H1 (cell line): Measurements from ENCODE around the gene TMEM17. TPM values are rescaled to one million over a fixed set of nuclear protein-coding genes. Genes with fewer than 3 reads are reported as not detected.
A peak's percentile ranks its signal among the peaks of the same experiment; 100 is the strongest.

ENCODE experiments used
- CTCF ChIA-PET: fragments of 300-600 bp; sonication (Branson Sonifier 250); formaldehyde crosslinking; loops from one replicate; lab custom pipeline; 2021; ENCODE audit not compliant: partially characterized antibody; lab: Charles Lee
- POLR2A ChIA-PET: fragments of 300-600 bp; sonication (Branson Sonifier 250); formaldehyde crosslinking; loops from one replicate; lab custom pipeline; 2021; ENCODE audit warnings: inconsistent platforms; ENCODE audit not compliant: partially characterized antibody; lab: Charles Lee
- DNase-seq, 2 experiments: peaks; one replicate each; pipeline versions ENCODE4 v3.0.0 to v3.0.0-alpha.2; 2010 to 2022; ENCODE audit warnings: low spot score in 2 of 2, low read depth in 1 of 2, mixed read lengths in 1 of 2
- FAIRE-seq: peaks from 2 replicates; lab custom pipeline; 2011; peaks lifted over from hg19 to GRCh38; lab: Jason Lieb, UNC
- H2AFZ ChIP-seq: 2 replicates; pipeline ENCODE4 v1.8.1; 2012; ENCODE audit warnings: low read length, inconsistent platforms
- H2AK5ac ChIP-seq: 2 replicates; pipeline ENCODE4 v1.6.1; 2013; ENCODE audit warnings: low read depth, low read length
- H2BK120ac ChIP-seq: replicated peaks from 2 replicates; pipeline ENCODE3; 2013; ENCODE audit warnings: low read depth, low read length, inconsistent platforms
- H2BK12ac ChIP-seq: 2 replicates; pipeline ENCODE4 v1.6.1; 2013; ENCODE audit warnings: low read depth, low read length
- H2BK15ac ChIP-seq: 2 replicates; pipeline ENCODE4 v1.6.1; 2013; ENCODE audit warnings: low read length
- H2BK20ac ChIP-seq: 2 replicates; pipeline ENCODE4 v1.6.1; 2013; ENCODE audit warnings: low read length
- H2BK5ac ChIP-seq: 2 replicates; pipeline ENCODE4 v1.6.1; 2013; ENCODE audit warnings: low read depth, low read length
- H3K14ac ChIP-seq: 2 replicates; pipeline ENCODE4 v1.6.1; 2013; ENCODE audit warnings: inconsistent platforms; ENCODE audit not compliant: insufficient read length
- H3K18ac ChIP-seq: 2 replicates; pipeline ENCODE4 v1.6.1; 2013; ENCODE audit warnings: low read length; ENCODE audit errors: extremely low read depth
- H3K23ac ChIP-seq: 2 replicates; pipeline ENCODE4 v1.6.1; 2013; ENCODE audit warnings: inconsistent platforms; ENCODE audit not compliant: insufficient read length
- H3K23me2 ChIP-seq: 2 replicates; pipeline ENCODE4 v1.6.1; 2013; ENCODE audit warnings: low read depth, low read length
- H3K27ac ChIP-seq: 2 replicates; pipeline ENCODE4 v1.6.1; 2011; ENCODE audit warnings: low read depth, low read length, inconsistent platforms
- H3K27me3 ChIP-seq, 4 experiments: replicated peaks in 1 of 4; 1 replicate in 1 of 4; 2 replicates in 3 of 4; pipeline versions ENCODE4 v1.6.1 to v1.8.1; 2011 to 2013; ENCODE audit warnings: low read length in 3 of 4, mild to moderate bottlenecking in 3 of 4, inconsistent platforms in 2 of 4, mixed read lengths in 2 of 4, moderate library complexity in 1 of 4; ENCODE audit not compliant: control insufficient read depth in 3 of 4, insufficient read depth in 3 of 4; ENCODE audit errors: extremely low read depth in 1 of 4
- H3K36me3 ChIP-seq, 4 experiments: 2 replicates each; pipeline versions ENCODE4 v1.6.1 to v1.8.1; 2011 to 2013; ENCODE audit warnings: mild to moderate bottlenecking in 4 of 4, low read length in 3 of 4, moderate library complexity in 2 of 4, control low read depth in 1 of 4, inconsistent platforms in 1 of 4; ENCODE audit not compliant: insufficient read depth in 4 of 4, control insufficient read depth in 2 of 4
- H3K4ac ChIP-seq: replicated peaks from 2 replicates; pipeline ENCODE3; 2013; ENCODE audit warnings: low read length, low read depth, mixed read lengths, inconsistent platforms; ENCODE audit not compliant: insufficient read length
- H3K4me1 ChIP-seq, 4 experiments: replicated peaks in 1 of 4; 1 replicate in 1 of 4; 2 replicates in 3 of 4; pipeline versions ENCODE4 v1.6.1 to v1.8.1; 2011 to 2013; ENCODE audit warnings: low read length in 3 of 4, inconsistent platforms in 2 of 4, mixed read lengths in 1 of 4; ENCODE audit not compliant: insufficient read depth in 4 of 4, control insufficient read depth in 3 of 4
- H3K4me2 ChIP-seq, 2 experiments: 2 replicates each; pipeline versions ENCODE4 v1.6.1 to v1.8.1; 2011 to 2013; ENCODE audit warnings: low read depth in 2 of 2, low read length in 2 of 2, control low read depth in 1 of 2, inconsistent platforms in 1 of 2, mild to moderate bottlenecking in 1 of 2; ENCODE audit not compliant: insufficient read depth in 1 of 2
- H3K4me3 ChIP-seq, 4 experiments: fragments of 200-600, 300-600 bp in 1 of 4; sonication (generic), shearing (Covaris generic), sonication (Bioruptor Twin) in 1 of 4; 2 replicates each; pipeline versions ENCODE4 v1.5.1 to v1.8.1; 2011 to 2016; ENCODE audit warnings: low read length in 4 of 4, low read depth in 3 of 4, control low read depth in 2 of 4, inconsistent platforms in 2 of 4, mild to moderate bottlenecking in 2 of 4, mixed read lengths in 1 of 4, moderate library complexity in 1 of 4; ENCODE audit not compliant: insufficient read depth in 2 of 4; ENCODE audit errors: extremely low read depth in 1 of 4
- H3K56ac ChIP-seq: replicated peaks from 2 replicates; pipeline ENCODE3; 2013; ENCODE audit warnings: low read depth, mild to moderate bottlenecking, mixed read lengths, low read length, inconsistent platforms; ENCODE audit not compliant: insufficient read length
- H3K79me1 ChIP-seq: 2 replicates; pipeline ENCODE4 v1.6.1; 2013; ENCODE audit warnings: low read depth, low read length, control low read depth
- H3K79me2 ChIP-seq, 2 experiments: 2 replicates each; pipeline versions ENCODE4 v1.6.1 to v1.8.1; 2012 to 2013; ENCODE audit warnings: low read length in 2 of 2, mild to moderate bottlenecking in 2 of 2, inconsistent platforms in 1 of 2; ENCODE audit not compliant: insufficient read depth in 2 of 2, control insufficient read depth in 1 of 2
- H3K9ac ChIP-seq, 4 experiments: replicated peaks in 1 of 4; 1 replicate in 1 of 4; 2 replicates in 3 of 4; pipeline versions ENCODE4 v1.6.1 to v1.8.1; 2011 to 2013; ENCODE audit warnings: low read depth in 3 of 4, low read length in 3 of 4, control low read depth in 2 of 4, mild to moderate bottlenecking in 2 of 4, moderate library complexity in 2 of 4, inconsistent platforms in 1 of 4; ENCODE audit errors: extremely low read depth in 1 of 4
- H3K9me3 ChIP-seq, 2 experiments: 2 replicates each; pipeline versions ENCODE4 v1.6.1 to v1.8.1; 2012 to 2013; ENCODE audit warnings: mild to moderate bottlenecking in 2 of 2, moderate library complexity in 2 of 2, control low read depth in 1 of 2, inconsistent platforms in 1 of 2, low read depth in 1 of 2, low read length in 1 of 2, mixed read lengths in 1 of 2; ENCODE audit not compliant: insufficient read depth in 2 of 2
- H4K20me1 ChIP-seq, 2 experiments: replicated peaks in 1 of 2; 2 replicates each; pipeline versions ENCODE3 to v1.8.1; 2011 to 2013; ENCODE audit warnings: inconsistent platforms in 2 of 2, low read length in 2 of 2, mild to moderate bottlenecking in 1 of 2; ENCODE audit not compliant: insufficient read depth in 2 of 2, control insufficient read depth in 1 of 2
- H4K5ac ChIP-seq: 2 replicates; pipeline ENCODE4 v1.6.1; 2013; ENCODE audit warnings: low read length, low read depth, mixed read lengths, inconsistent platforms; ENCODE audit not compliant: insufficient read length
- H4K8ac ChIP-seq: 2 replicates; pipeline ENCODE4 v1.8.0; 2013; ENCODE audit warnings: mild to moderate bottlenecking, moderate library complexity, low read length, inconsistent platforms; ENCODE audit not compliant: insufficient read depth; ENCODE audit errors: extremely low read depth
- H4K91ac ChIP-seq: replicated peaks from 2 replicates; pipeline ENCODE3; 2013; ENCODE audit warnings: low read length, mixed read lengths, inconsistent platforms; ENCODE audit not compliant: insufficient read length
- ATF2 ChIP-seq: IDR thresholded peaks from 2 replicates; pipeline ENCODE4 v1.6.1; 2012; ENCODE audit warnings: low read length, inconsistent platforms
- CTBP2 ChIP-seq: IDR thresholded peaks from 2 replicates; pipeline ENCODE4 v1.7.0; 2011; ENCODE audit warnings: borderline replicate concordance, mild to moderate bottlenecking, moderate library complexity, mixed read lengths, low read length; ENCODE audit not compliant: insufficient read depth, insufficient read length
- JUND ChIP-seq: IDR thresholded peaks from 2 replicates; pipeline ENCODE4 v1.6.1; 2011; ENCODE audit warnings: mild to moderate bottlenecking, improper control_type of control experiment, low read length
- KDM1A ChIP-seq: fragments of 200-600, 300-600 bp; sonication (generic); IDR thresholded peaks from 2 replicates; pipeline ENCODE4 v1.7.1; 2016; ENCODE audit warnings: mild to moderate bottlenecking, low read length, borderline replicate concordance
- MAX ChIP-seq: IDR thresholded peaks from 2 replicates; pipeline ENCODE4 v1.6.1; 2012; ENCODE audit warnings: inconsistent platforms
- PHF8 ChIP-seq: fragments of 200-600 bp; sonication (generic); conservative IDR thresholded peaks from 2 replicates; pipeline ENCODE4 v1.7.1; 2012; ENCODE audit warnings: low read depth, mild to moderate bottlenecking, inconsistent platforms, low read length, moderate library complexity
- RXRA ChIP-seq: IDR thresholded peaks from 2 replicates; pipeline ENCODE4 v1.6.1; 2011; ENCODE audit warnings: low read depth, mild to moderate bottlenecking, low read length, moderate library complexity; ENCODE audit not compliant: insufficient read depth
- TEAD4 ChIP-seq: IDR thresholded peaks from 2 replicates; pipeline ENCODE4 v1.6.1; 2012; ENCODE audit warnings: low read depth, low read length, inconsistent platforms, mixed read lengths
- WGBS, 2 experiments: shearing (Covaris generic) in 1 of 2; methylation state at CpG; one replicate each; pipeline versions ENCODE4 v1.1.6 to v1.1.7; 2013 to 2015; ENCODE audit warnings: low lambda C conversion rate in 2 of 2, mixed read lengths in 2 of 2, inconsistent platforms in 1 of 2, low coverage in 1 of 2, missing lambda C conversion rate in 1 of 2; ENCODE audit not compliant: insufficient replicate concordance in 2 of 2, insufficient coverage in 1 of 2, insufficient read length in 1 of 2; ENCODE audit errors: extremely low coverage in 1 of 2, missing lambda C conversion rate in 1 of 2; 5-methylcytosine and 5-hydroxymethylcytosine counted together
- polyA plus RNA-seq, 7 experiments: library from polyadenylated mRNA; depleted of rRNA in 3 of 7; stranded (reverse) in 5 of 7; unstranded in 2 of 7; fragments of >200 nt in 5 of 7; fragments of 200-250 nt in 2 of 7; gene quantifications; 1 replicate in 5 of 7; 2 replicates in 1 of 7; 4 replicates in 1 of 7; pipeline versions ENCODE4 v1.2.1 to v1.2.3, GENCODE V29; 2011 to 2013; ENCODE audit warnings: missing spikeins in 2 of 7, mixed read lengths in 2 of 7
- total RNA-seq: library from RNA; stranded (reverse); fragmentation: NEBNext Ultra II Directional; extraction: Animal tissue kit (Norgen Biotek cat#: 25700); gene quantifications from 2 replicates; pipeline ENCODE4 v1.2.1, GENCODE V29; 2021

Gene TMEM17
- total and polyA plus RNA-seq, 2 of the 8 experiments (the other 6 are each of a cell fraction or from before 2014, with no cell fraction given): 0.69 to 1.2 TPM

DNA sequence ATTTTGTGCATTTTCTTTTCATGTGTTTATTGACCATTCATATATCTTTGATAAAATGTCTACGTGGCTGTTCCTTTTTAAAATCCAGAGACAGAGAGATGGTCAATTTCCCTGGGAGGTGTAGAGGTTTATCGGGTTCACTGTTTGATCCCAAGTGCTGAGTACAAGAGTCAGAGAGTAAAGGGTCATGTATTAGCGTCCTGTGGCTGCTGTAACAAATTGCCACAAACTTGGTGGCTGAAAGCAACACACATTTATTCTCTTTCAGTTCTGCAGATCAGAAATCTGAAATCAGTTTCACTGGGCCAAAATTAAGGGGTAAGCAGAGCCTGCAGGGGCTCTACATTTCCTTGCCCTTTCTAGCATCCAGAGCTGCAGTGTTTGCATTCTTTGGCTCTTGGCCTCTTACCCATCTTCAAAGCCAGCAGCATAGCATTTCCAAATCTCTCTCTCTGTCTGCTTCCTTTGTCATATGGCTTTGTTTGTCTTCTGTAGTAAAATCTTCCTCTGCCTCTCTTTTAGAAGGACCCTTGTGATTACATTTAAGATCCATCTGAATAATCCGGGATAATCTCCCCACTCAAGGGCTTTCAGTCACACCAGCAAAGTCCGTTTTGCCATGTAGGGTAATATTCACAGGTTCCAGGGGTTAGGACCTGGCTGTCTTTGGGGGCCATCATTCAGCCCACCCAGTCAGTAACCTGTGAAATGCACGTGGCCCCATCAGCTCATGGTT, 49.9 kb downstream of the TMEM17 start:
- Histone ChIP-seq H3K4me1 (peaks cover 5 to 9% (median 7%) of the 10 kb centered on the region in 4 experiments), H2AFZ (peak overlapping the region; percentile 77; the same call in 1 of the 2 replicates), H2BK5ac (no peak overlapping the region; the same call in 1 of the 2 replicates), H3K36me3 (no peaks in the 10 kb centered on the region), H4K20me1 (no peaks in the 10 kb centered on the region), H3K4ac (no peak overlapping the region), H3K56ac (no peak overlapping the region), H3K14ac (no peak overlapping the region), H3K23me2 (peaks cover 4% of the 10 kb centered on the region; the same call in 1 of the 2 replicates), H3K23ac (no peak overlapping the region), H3K4me3 (0 out of 8 replicates have a peak overlapping the region, but pooled peaks of 1 of the 4 experiments have one; percentile 19), H3K27ac (no peak overlapping the region), H2BK15ac (peak overlapping the region; percentile 63; the same call in 1 of the 2 replicates), H2AK5ac (no peak overlapping the region), H3K79me1 (no peaks in the 10 kb centered on the region), H2BK120ac (no peak overlapping the region), H3K18ac (peak overlapping the region; percentile 72; the same call in 1 of the 2 replicates), H3K27me3 (peaks cover 0 to 6% (median 0%) of the 10 kb centered on the region in 4 experiments; a peak in 3 of 7 replicates), H3K9me3 (no peaks in the 10 kb centered on the region), H2BK20ac (no peak overlapping the region), H3K4me2 (0 out of 4 replicates have a peak overlapping the region, but pooled peaks have one; percentile 28 to 76), H3K9ac (no peak overlapping the region), H4K91ac (no peak overlapping the region), H3K79me2 (no peaks in the 10 kb centered on the region), H2BK12ac (peak overlapping the region; percentile 76; the same call in 1 of the 2 replicates), H4K5ac (no peak overlapping the region), H4K8ac (no peak overlapping the region)
- no peak for DNase-seq
- no peak for FAIRE-seq
- ChIA-PET POLR2A (interaction anchor here (1.4 kb wide), 1 partner anchor 318 kb away, joined by 4 read pairs; no protein-coding TSS in a partner anchor), CTCF (interaction anchor here (0.6 to 5.1 kb wide), 57 partner anchors 8 to 1031 kb away, joined by 3 to 134 read pairs (median 5); partner anchors contain the start of genes EHBP1 and TMEM17)
- WGBS, 2 experiments: 87% methylated on average over 6 of the region's 6 CpGs; no CpG with 5 or more reads in 1 of the 2 experiments
- TF ChIP-seq MAX (no peak), RXRA (no peak), CTBP2 (no peak), KDM1A (no peak), TEAD4 (no peak), ATF2 (no peak), PHF8 (no peak), JUND (no peak)
